HEK293 (cell line): Measurements from ENCODE around the gene ANKRD45.

Source experiments
- CTCF ChIA-PET: fragments of 350-600 bp; formaldehyde crosslinking; extraction: SDS; loops from one replicate; lab custom pipeline; 2021; ENCODE audit warnings: antibody characterized with exemption; lab: Yijun Ruan, JAX
- POLR2A ChIA-PET: fragments of 300-600 bp; formaldehyde crosslinking; extraction: SDS; loops from one replicate; lab custom pipeline; 2020; ENCODE audit warnings: antibody characterized with exemption, inconsistent platforms; lab: Yijun Ruan, JAX
- H3K27ac ChIP-seq: fragments of 200-500 bp; sonication (Bioruptor generic); 2 replicates; pipeline ENCODE4 v1.5.1; 2014; ENCODE audit warnings: low read depth, low read length, control low read depth, inconsistent platforms; ENCODE audit errors: extremely low read depth
- H3K36me3 ChIP-seq, 2 experiments: fragments of 200-500 bp in 1 of 2; sonication (Bioruptor generic) in 1 of 2; 1 replicate in 1 of 2; 2 replicates in 1 of 2; pipeline ENCODE4 v1.5.1; 2014 to 2017; ENCODE audit warnings: inconsistent platforms in 2 of 2, low read length in 2 of 2; ENCODE audit not compliant: control insufficient read depth in 2 of 2, insufficient read depth in 1 of 2
- H3K4me1 ChIP-seq: fragments of 200-500 bp; sonication (Bioruptor generic); 2 replicates; pipeline ENCODE4 v1.5.1; 2014; ENCODE audit warnings: mild to moderate bottlenecking, low read length, inconsistent platforms; ENCODE audit not compliant: control insufficient read depth, insufficient read depth
- H3K4me3 ChIP-seq: 2 replicates; pipeline ENCODE4 v1.5.1; 2011; ENCODE audit warnings: low read depth, mild to moderate bottlenecking, control low read depth, low read length, moderate library complexity
- H3K9me3 ChIP-seq: fragments of 200-500 bp; sonication (Bioruptor generic); 2 replicates; pipeline ENCODE4 v1.5.1; 2014; ENCODE audit warnings: low read depth, low read length, inconsistent platforms; ENCODE audit not compliant: control insufficient read depth, insufficient read depth
- OSR2 ChIP-seq: fragments of 450-650 bp; formaldehyde crosslinking; IDR thresholded peaks from 2 replicates; pipeline ENCODE4 v1.5.1; 2016; ENCODE audit warnings: missing biosample characterization, missing genetic modification characterization
- PRDM6 ChIP-seq: fragments of 450-650 bp; formaldehyde crosslinking; IDR thresholded peaks from 2 replicates; pipeline ENCODE4 v1.5.1; 2017; ENCODE audit warnings: missing biosample characterization, missing genetic modification characterization
- REPIN1 ChIP-seq: fragments of 450-650 bp; formaldehyde crosslinking; IDR thresholded peaks from 2 replicates; pipeline ENCODE4 v1.5.1; 2017; ENCODE audit warnings: missing biosample characterization, missing genetic modification characterization, low read depth
- SP7 ChIP-seq: fragments of 450-650 bp; formaldehyde crosslinking; IDR thresholded peaks from 2 replicates; pipeline ENCODE4 v1.5.1; 2016; ENCODE audit warnings: missing biosample characterization, missing genetic modification characterization
- ZBTB21 ChIP-seq: fragments of 450-650 bp; formaldehyde crosslinking; IDR thresholded peaks from 2 replicates; pipeline ENCODE4 v1.5.1; 2017; ENCODE audit warnings: missing biosample characterization, missing genetic modification characterization
- ZNF175 ChIP-seq: fragments of 450-650 bp; formaldehyde crosslinking; IDR thresholded peaks from 2 replicates; pipeline ENCODE4 v1.5.1; 2016; ENCODE audit warnings: missing biosample characterization, missing genetic modification characterization
- ZNF19 ChIP-seq: fragments of 450-650 bp; formaldehyde crosslinking; IDR thresholded peaks from 2 replicates; pipeline ENCODE4; 2016; ENCODE audit warnings: missing biosample characterization, missing genetic modification characterization, low read depth
- ZNF214 ChIP-seq: fragments of 450-650 bp; formaldehyde crosslinking; IDR thresholded peaks from 2 replicates; pipeline ENCODE4 v1.5.1; 2017; ENCODE audit warnings: missing biosample characterization, mild to moderate bottlenecking, missing genetic modification characterization, borderline replicate concordance
- ZNF23 ChIP-seq: fragments of 450-650 bp; formaldehyde crosslinking; IDR thresholded peaks from 2 replicates; pipeline ENCODE4 v1.5.1; 2016; ENCODE audit warnings: missing biosample characterization, missing genetic modification characterization, borderline replicate concordance
- ZNF311 ChIP-seq: fragments of 450-650 bp; formaldehyde crosslinking; IDR thresholded peaks from 2 replicates; pipeline ENCODE4 v1.5.1; 2017; ENCODE audit warnings: missing biosample characterization, missing genetic modification characterization, borderline replicate concordance
- ZNF324 ChIP-seq: fragments of 450-650 bp; formaldehyde crosslinking; IDR thresholded peaks from 2 replicates; pipeline ENCODE4 v1.5.1; 2016; ENCODE audit warnings: missing biosample characterization, missing genetic modification characterization
- ZNF341 ChIP-seq: fragments of 450-650 bp; formaldehyde crosslinking; IDR thresholded peaks from 2 replicates; pipeline ENCODE4; 2016; ENCODE audit warnings: low read depth, missing biosample characterization, missing genetic modification characterization
- ZNF510 ChIP-seq: fragments of 450-650 bp; formaldehyde crosslinking; IDR thresholded peaks from 2 replicates; pipeline ENCODE4 v1.5.1; 2018; ENCODE audit warnings: mild to moderate bottlenecking, missing genetic modification characterization, missing biosample characterization; ENCODE audit not compliant: insufficient replicate concordance
- ZNF610 ChIP-seq: fragments of 450-650 bp; formaldehyde crosslinking; IDR thresholded peaks from 2 replicates; pipeline ENCODE4 v1.5.1; 2016; ENCODE audit warnings: missing biosample characterization, missing genetic modification characterization, borderline replicate concordance
- ZNF629 ChIP-seq: fragments of 450-650 bp; formaldehyde crosslinking; IDR thresholded peaks from 2 replicates; pipeline ENCODE4 v1.5.1; 2017; ENCODE audit warnings: missing biosample characterization, missing genetic modification characterization
- ZNF639 ChIP-seq: fragments of 450-650 bp; formaldehyde crosslinking; IDR thresholded peaks from 2 replicates; pipeline ENCODE4 v1.5.1; 2016; ENCODE audit warnings: missing biosample characterization, missing genetic modification characterization
- ZNF660 ChIP-seq: fragments of 450-650 bp; IDR thresholded peaks from 2 replicates; pipeline ENCODE4 v1.5.1; 2018; ENCODE audit warnings: missing biosample characterization, mild to moderate bottlenecking, missing genetic modification characterization
- ZNF677 ChIP-seq: fragments of 450-650 bp; IDR thresholded peaks from 2 replicates; pipeline ENCODE4 v1.5.0; 2018; ENCODE audit warnings: missing biosample characterization, mild to moderate bottlenecking, missing genetic modification characterization, moderate library complexity
- ZNF768 ChIP-seq: fragments of 450-650 bp; formaldehyde crosslinking; IDR thresholded peaks from 2 replicates; pipeline ENCODE4 v1.5.1; 2018; ENCODE audit warnings: missing biosample characterization, mild to moderate bottlenecking, missing genetic modification characterization
- ZNF843 ChIP-seq: fragments of 450-650 bp; formaldehyde crosslinking; IDR thresholded peaks from 2 replicates; pipeline ENCODE4 v1.5.1; 2016; ENCODE audit warnings: missing biosample characterization, missing genetic modification characterization
- ZSCAN16 ChIP-seq: fragments of 450-650 bp; formaldehyde crosslinking; IDR thresholded peaks from 2 replicates; pipeline ENCODE4 v1.5.1; 2016; ENCODE audit warnings: missing biosample characterization, missing genetic modification characterization
- ZSCAN30 ChIP-seq: fragments of 450-650 bp; IDR thresholded peaks from 2 replicates; pipeline ENCODE4 v1.5.1; 2018; ENCODE audit warnings: missing biosample characterization, mild to moderate bottlenecking, missing genetic modification characterization, moderate library complexity
- ZSCAN5A ChIP-seq: fragments of 450-650 bp; formaldehyde crosslinking; IDR thresholded peaks from 2 replicates; pipeline ENCODE4 v1.5.1; 2016; ENCODE audit warnings: missing biosample characterization, missing genetic modification characterization
- TF ChIP-seq, protein P1 (sequence below): fragments of 450-650 bp; formaldehyde crosslinking; IDR thresholded peaks from 2 replicates; pipeline ENCODE4 v1.5.1; 2016; ENCODE audit warnings: missing biosample characterization, missing genetic modification characterization
- TF ChIP-seq, protein P2 (sequence below): fragments of 450-650 bp; formaldehyde crosslinking; IDR thresholded peaks from 2 replicates; pipeline ENCODE4 v1.5.1; 2016; ENCODE audit warnings: missing biosample characterization, missing genetic modification characterization

The ANKRD45 gene

DNA sequence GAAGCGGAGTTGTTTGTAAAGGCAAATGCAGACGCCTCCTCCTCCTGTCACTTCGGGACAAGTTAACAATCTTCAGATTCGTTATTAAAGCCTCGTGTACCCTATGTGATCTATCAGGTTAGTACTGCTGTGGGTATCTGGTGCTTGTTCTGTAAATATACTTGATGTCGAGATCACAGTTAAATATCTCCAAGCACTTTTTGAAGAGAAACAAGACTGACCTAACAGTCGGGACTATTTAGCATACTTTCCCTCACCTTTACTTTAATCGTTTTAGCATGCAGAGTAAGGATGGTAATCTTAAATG lies 45.8 kb upstream of the ANKRD45 start:
- Histone ChIP-seq H3K27ac (peak overlapping the region; percentile 38), H3K4me3 (peak overlapping the region; percentile 99), H3K36me3 (peaks cover 0 to 4% of the 10 kb centered on the region in 2 experiments; a peak in 1 of 3 replicates), H3K4me1 (no peaks in the 10 kb centered on the region), H3K9me3 (no peaks in the 10 kb centered on the region)
- TF ChIP-seq ZNF19 (no peak), ZNF324 (tag by site-specific recombination) (no peak), OSR2 (no peak), ZNF639 (no peak), ZNF311 (tag by site-specific recombination) (no peak)
- ChIA-PET CTCF (no interaction called here), POLR2A (interaction anchor here (1.2 to 1.6 kb wide), 5 partner anchors 22 to 239 kb away, joined by 4 to 12 read pairs (median 10); partner anchors contain the start of genes CENPL, DARS2, GAS5 and PRDX6)

- Histone ChIP-seq H3K27ac (peak within 1 kb of the TSS; percentile 38), H3K4me1 (no peaks in the 10 kb centered on the region), H3K36me3 (peaks cover 0 to 4% of the 10 kb centered on the region in 2 experiments; a peak in 1 of 3 replicates), H3K4me3 (peak within 1 kb of the TSS; percentile 99), H3K9me3 (no peaks in the 10 kb centered on the region)
- ChIA-PET POLR2A (interaction anchor here (0.6 to 1.6 kb wide), 11 partner anchors 21 to 238 kb away, joined by 3 to 12 read pairs (median 4); partner anchors contain the start of genes CENPL, DARS2, GAS5 and PRDX6), CTCF (interaction anchor here (0.9 kb wide), 1 partner anchor 284 kb away, joined by 3 read pairs; no protein-coding TSS in a partner anchor)
- TF ChIP-seq ZNF610 (tag by site-specific recombination) (peak; percentile 95), ZSCAN16 (tag by site-specific recombination) (peak; percentile 39; the same call in 1 of the 2 replicates), ZNF214 (tag by site-specific recombination) (no peak), ZSCAN5A (tag by site-specific recombination) (peak; percentile 78), REPIN1 (tag by site-specific recombination) (peak; percentile 89), ZSCAN30 (peak; percentile 91), ZNF629 (tag by site-specific recombination) (peak; percentile 68), SP7 (peak; percentile 84), PRDM6 (tag by site-specific recombination) (no peak), ZNF510 (tag by site-specific recombination) (peak; percentile 28), ZNF677 (tag by site-specific recombination) (no peak), ZNF341 (tag by site-specific recombination) (peak; percentile 52; the same call in 1 of the 2 replicates), ZNF175 (no peak), ZNF843 (tag by site-specific recombination) (peak; percentile 77; the same call in 1 of the 2 replicates), ZNF660 (peak; percentile 99), ZBTB21 (tag by site-specific recombination) (peak; percentile 58), ZNF768 (tag by site-specific recombination) (no peak; the same call in 1 of the 2 replicates), ZNF23 (tag by site-specific recombination) (no peak)
- TF ChIP-seq, protein P1, sequence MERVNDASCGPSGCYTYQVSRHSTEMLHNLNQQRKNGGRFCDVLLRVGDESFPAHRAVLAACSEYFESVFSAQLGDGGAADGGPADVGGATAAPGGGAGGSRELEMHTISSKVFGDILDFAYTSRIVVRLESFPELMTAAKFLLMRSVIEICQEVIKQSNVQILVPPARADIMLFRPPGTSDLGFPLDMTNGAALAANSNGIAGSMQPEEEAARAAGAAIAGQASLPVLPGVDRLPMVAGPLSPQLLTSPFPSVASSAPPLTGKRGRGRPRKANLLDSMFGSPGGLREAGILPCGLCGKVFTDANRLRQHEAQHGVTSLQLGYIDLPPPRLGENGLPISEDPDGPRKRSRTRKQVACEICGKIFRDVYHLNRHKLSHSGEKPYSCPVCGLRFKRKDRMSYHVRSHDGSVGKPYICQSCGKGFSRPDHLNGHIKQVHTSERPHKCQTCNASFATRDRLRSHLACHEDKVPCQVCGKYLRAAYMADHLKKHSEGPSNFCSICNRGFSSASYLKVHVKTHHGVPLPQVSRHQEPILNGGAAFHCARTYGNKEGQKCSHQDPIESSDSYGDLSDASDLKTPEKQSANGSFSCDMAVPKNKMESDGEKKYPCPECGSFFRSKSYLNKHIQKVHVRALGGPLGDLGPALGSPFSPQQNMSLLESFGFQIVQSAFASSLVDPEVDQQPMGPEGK, result peak; percentile 62
- TF ChIP-seq, protein P2, sequence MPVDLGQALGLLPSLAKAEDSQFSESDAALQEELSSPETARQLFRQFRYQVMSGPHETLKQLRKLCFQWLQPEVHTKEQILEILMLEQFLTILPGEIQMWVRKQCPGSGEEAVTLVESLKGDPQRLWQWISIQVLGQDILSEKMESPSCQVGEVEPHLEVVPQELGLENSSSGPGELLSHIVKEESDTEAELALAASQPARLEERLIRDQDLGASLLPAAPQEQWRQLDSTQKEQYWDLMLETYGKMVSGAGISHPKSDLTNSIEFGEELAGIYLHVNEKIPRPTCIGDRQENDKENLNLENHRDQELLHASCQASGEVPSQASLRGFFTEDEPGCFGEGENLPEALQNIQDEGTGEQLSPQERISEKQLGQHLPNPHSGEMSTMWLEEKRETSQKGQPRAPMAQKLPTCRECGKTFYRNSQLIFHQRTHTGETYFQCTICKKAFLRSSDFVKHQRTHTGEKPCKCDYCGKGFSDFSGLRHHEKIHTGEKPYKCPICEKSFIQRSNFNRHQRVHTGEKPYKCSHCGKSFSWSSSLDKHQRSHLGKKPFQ (tag by site-specific recombination), result no peak
Measured at GRCh38 chr1:173714759-173715537, 45.3 kb upstream of the ANKRD45 start, which contains the start of gene KLHL20. Gene KLHL20, plus strand, starts transcription at chr1:173714981. Its CDS starts 1,063 bp downstream, at chr1:173716044.
